Central memory CD8-positive, alpha-beta T cell (primary cell): Measurements from ENCODE around the gene TCF25.
"Not testable (repeated sequence)": the region's sequence is repeated elsewhere in the genome, so short reads cannot be mapped to it uniquely, and the experiment has no call there.

Experiments used
- ATAC-seq: fragments of 150-1000 bp; cut with Tn5 transposase; replicated peaks from 2 replicates; pipeline ENCODE4 v1.10.0; 2022; ENCODE audit warnings: mild to moderate bottlenecking, moderate FRiP score, moderate number of reproducible peaks; ENCODE audit not compliant: poor library complexity, severe bottlenecking; ENCODE audit errors: extremely low read depth
- DNase-seq, 2 donors: peaks; one replicate each; pipeline ENCODE4 v3.0.0; 2021; ENCODE audit warnings: low spot score in 2 of 2
- H3K27ac Mint-ChIP-seq: one replicate; pipeline ENCODE4 v1.8.0; 2022; ENCODE audit warnings: low read depth, mild to moderate bottlenecking, moderate library complexity, mixed read lengths
- H3K27me3 Mint-ChIP-seq: one replicate; pipeline ENCODE4 v1.8.0; 2022; ENCODE audit warnings: mixed read lengths
- H3K36me3 Mint-ChIP-seq: one replicate; pipeline ENCODE4 v1.8.0; 2022; ENCODE audit warnings: mild to moderate bottlenecking, moderate library complexity, mixed read lengths; ENCODE audit not compliant: insufficient read depth
- H3K4me1 Mint-ChIP-seq: one replicate; pipeline ENCODE4 v1.8.0; 2022; ENCODE audit warnings: mixed read lengths
- H3K4me3 Mint-ChIP-seq: one replicate; pipeline ENCODE4 v1.8.0; 2022; ENCODE audit warnings: mild to moderate bottlenecking, moderate library complexity, mixed read lengths
- H3K9me3 Mint-ChIP-seq: one replicate; pipeline ENCODE4 v1.8.0; 2022; ENCODE audit warnings: mixed read lengths

The TCF25 gene

DNA sequence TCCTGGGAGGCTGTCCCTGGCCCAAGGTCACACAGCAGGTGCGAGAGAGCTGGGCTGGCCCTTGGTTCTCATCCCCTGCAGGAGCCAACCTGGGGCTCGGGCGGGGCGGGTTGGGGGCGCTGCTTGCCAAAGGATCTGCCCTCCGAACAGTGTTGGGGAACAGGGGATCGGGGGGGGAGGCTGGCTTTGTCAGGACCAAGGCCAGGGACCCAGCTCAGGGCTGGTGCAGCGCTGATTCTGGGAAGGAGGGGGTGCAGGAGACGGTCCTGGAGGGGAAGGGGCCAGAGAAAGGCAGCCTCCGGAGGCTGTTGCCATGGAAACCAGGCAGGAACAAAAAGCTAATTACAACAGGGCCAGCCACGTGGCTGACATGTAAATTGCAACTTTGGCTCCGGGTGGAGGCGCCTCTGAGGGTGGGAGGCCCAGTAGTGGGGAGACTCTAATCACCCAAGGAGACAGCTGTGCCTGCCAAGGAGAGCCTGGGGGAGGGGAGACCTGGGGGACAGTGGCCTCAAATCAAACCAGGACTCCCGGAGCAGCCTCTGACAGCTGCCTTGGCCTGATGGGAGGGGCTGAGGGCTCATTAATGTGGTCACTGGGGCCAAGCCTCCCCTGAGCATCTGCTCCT, 51.0 kb downstream of the TCF25 start:
- Mint-ChIP-seq H3K27me3 (peaks cover 24% of the 10 kb centered on the region), H3K4me1 (peaks cover 8% of the 10 kb centered on the region), H3K36me3 (peaks cover 3% of the 10 kb centered on the region), H3K9me3 (no peaks in the 10 kb centered on the region), H3K4me3 (no peak overlapping the region), H3K27ac (no peak overlapping the region)
- ATAC-seq (no peak), DNase-seq (no peak)

DNA sequence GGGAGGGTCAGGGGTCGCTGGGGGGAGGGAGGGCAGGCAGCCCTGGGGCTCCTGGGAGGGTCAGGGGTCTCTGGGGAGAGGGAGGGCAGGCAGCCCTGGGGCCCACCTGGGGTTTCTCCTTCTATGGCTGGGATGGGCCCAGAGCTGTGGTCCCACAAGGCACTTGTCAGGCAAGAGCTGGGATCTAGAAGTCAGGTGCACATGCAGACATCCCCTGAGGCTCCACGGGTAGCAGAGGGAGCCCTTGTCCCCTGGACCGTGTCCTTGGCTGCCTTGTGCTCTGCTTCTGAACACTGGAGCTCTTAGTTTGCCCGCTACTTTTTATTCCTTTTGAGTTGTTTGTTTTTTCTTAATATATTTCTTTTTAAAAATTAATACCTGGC, 51.5 kb downstream of the TCF25 start:
- H3K4me1 Mint-ChIP-seq: peaks cover 3% of the 10 kb centered on the region
- no peak overlapping the region for H3K27ac Mint-ChIP-seq
- DNase-seq (no peak), ATAC-seq (no peak)
- H3K36me3 Mint-ChIP-seq: peaks cover 3% of the 10 kb centered on the region
- no peak overlapping the region for H3K4me3 Mint-ChIP-seq
- no peaks in the 10 kb centered on the region for H3K9me3 Mint-ChIP-seq
- peaks cover 24% of the 10 kb centered on the region for H3K27me3 Mint-ChIP-seq

DNA sequence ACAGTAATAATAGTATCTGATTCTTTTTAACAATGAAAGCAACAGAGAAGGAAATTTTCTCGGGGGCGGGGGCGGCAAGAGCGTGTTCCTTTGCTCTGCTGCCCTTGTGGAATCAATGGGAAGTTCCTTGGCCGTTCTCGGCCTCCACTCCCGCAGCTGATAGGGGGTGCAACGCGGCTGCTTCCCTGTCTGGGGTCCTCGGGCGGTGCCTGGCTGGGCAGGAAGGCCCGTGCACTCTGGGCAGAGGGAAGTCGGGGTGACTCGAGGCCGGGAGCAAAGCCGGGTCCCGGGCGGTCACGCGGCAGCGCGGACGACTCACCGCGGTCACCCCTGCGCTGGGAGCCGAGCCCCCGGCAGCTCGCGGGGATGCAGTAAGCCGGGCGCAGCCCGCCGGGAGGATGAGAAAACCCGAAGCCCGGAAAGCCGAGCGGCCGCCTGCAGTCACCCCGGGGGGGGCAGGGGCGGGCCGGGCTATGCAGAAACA, 52.2 kb downstream of the TCF25 start:
- no peak for DNase-seq
- peaks cover 5% of the 10 kb centered on the region for H3K36me3 Mint-ChIP-seq
- no peak overlapping the region for H3K27ac Mint-ChIP-seq
- peaks cover 23% of the 10 kb centered on the region for H3K27me3 Mint-ChIP-seq
- H3K4me3 Mint-ChIP-seq: peak overlapping the region; percentile 31
- no peaks in the 10 kb centered on the region for H3K9me3 Mint-ChIP-seq
- ATAC-seq: peak; percentile 16
- H3K4me1 Mint-ChIP-seq: no peaks in the 10 kb centered on the region

DNA sequence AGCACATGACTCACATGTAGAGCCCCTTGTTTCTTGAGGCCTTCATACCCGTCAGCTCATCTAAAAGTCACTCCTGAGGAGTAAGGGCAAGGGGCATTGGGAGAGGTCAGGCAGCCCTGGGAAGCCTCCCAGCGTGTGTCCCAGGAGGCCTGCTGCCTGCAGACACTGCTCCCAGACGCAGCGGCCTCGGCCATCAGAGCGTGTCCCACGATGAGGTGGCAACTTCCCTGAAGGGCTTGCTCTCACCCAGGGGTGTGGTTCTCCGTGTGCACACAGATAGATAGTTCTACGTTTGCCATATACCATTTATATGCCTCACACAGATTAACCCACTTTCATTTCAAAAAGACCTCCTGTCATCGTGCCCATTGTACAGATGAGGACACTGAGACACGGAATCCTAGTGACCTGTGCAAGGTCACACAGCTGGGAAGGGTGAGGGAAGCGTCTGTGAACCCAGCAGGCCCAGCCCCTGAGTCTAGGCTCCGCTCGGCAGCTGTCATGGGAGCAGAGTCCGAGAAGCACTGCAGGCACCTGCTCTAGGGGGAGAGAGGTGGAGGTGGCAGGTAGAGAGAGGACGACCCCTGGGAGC, 58.0 kb downstream of the TCF25 start:
- H3K9me3 Mint-ChIP-seq: no peaks in the 10 kb centered on the region
- peaks cover 24% of the 10 kb centered on the region for H3K27me3 Mint-ChIP-seq
- H3K4me1 Mint-ChIP-seq: no peaks in the 10 kb centered on the region
- DNase-seq: no peak
- ATAC-seq: no peak
- no peak overlapping the region for H3K27ac Mint-ChIP-seq
- no peak overlapping the region for H3K4me3 Mint-ChIP-seq
- H3K36me3 Mint-ChIP-seq: peaks cover 5% of the 10 kb centered on the region

DNA sequence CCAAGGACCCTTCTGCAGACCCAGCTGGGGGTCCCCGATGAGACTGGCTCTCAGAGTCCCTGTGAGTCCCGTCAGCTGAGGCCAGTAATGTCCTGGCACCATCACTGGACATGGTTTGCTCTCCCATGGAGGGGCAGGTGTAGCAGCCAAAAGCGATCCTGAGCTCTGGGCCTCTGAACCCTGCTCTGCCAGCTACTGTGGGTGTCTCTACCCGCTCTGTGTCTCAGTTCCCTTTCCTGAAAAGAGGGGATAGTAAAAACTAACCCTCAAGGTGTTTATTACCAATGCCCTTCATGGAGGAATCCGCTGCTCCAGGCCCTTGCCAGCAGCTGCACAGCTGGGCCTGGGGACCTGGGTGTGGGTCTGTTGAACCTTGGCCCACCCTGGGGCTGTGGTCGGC, 58.6 kb downstream of the TCF25 start:
- H3K4me3 Mint-ChIP-seq: no peak overlapping the region
- no peak for ATAC-seq

DNA sequence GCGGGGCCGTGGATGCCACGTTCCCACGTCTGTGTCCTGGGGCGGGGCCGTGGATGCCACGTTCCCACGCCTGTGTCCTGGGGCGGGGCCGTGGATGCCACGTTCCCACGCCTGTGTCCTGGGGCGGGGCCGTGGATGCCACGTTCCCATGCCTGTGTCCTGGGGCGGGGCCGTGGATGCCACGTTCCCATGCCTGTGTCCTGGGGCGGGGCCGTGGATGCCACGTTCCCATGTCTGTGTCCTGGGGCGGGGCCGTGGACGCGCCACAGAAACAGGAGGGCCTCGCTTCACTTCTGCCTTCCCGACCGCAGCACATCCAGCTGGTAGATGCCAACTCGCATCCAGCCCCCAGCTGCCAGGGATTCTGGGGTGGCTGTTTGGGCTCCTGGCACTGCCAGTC, 60.6 kb downstream of the TCF25 start:
- H3K9me3 Mint-ChIP-seq, H3K4me1 Mint-ChIP-seq, ATAC-seq, H3K4me3 Mint-ChIP-seq, H3K27ac Mint-ChIP-seq, H3K36me3 Mint-ChIP-seq, DNase-seq: not testable (repeated sequence)
- peaks cover 34% of the 10 kb centered on the region for H3K27me3 Mint-ChIP-seq

More for the DNA sequence above, 58.6 kb downstream of the TCF25 start:
- peaks cover 24% of the 10 kb centered on the region for H3K27me3 Mint-ChIP-seq
- no peak overlapping the region for H3K27ac Mint-ChIP-seq
- peaks cover 5% of the 10 kb centered on the region for H3K36me3 Mint-ChIP-seq
- no peak for DNase-seq
- no peaks in the 10 kb centered on the region for H3K9me3 Mint-ChIP-seq
- H3K4me1 Mint-ChIP-seq: no peaks in the 10 kb centered on the region

DNA sequence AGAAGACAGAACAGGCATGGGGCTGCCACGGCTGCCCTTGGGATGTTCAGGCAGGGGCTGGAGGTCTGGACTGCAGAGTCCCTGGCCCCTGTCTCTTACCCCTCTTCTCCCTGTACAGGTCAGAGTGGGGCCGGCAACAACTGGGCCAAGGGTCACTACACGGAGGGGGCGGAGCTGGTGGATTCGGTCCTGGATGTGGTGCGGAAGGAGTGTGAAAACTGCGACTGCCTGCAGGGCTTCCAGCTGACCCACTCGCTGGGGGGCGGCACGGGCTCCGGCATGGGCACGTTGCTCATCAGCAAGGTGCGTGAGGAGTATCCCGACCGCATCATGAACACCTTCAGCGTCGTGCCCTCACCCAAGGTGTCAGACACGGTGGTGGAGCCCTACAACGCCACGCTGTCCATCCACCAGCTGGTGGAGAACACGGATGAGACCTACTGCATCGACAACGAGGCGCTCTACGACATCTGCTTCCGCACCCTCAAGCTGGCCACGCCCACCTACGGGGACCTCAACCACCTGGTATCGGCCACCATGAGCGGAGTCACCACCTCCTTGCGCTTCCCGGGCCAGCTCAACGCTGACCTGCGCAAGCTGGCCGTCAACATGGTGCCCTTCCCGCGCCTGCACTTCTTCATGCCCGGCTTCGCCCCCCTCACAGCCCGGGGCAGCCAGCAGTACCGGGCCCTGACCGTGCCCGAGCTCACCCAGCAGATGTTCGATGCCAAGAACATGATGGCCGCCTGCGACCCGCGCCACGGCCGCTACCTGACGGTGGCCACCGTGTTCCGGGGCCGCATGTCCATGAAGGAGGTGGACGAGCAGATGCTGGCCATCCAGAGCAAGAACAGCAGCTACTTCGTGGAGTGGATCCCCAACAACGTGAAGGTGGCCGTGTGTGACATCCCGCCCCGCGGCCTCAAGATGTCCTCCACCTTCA, 61.5 kb downstream of the TCF25 start:
- peaks cover 34% of the 10 kb centered on the region for H3K27me3 Mint-ChIP-seq
- H3K4me3 Mint-ChIP-seq: no peak overlapping the region
- DNase-seq: no peak
- no peaks in the 10 kb centered on the region for H3K9me3 Mint-ChIP-seq
- peaks cover 2% of the 10 kb centered on the region for H3K36me3 Mint-ChIP-seq
- H3K4me1 Mint-ChIP-seq: no peaks in the 10 kb centered on the region
- no peak overlapping the region for H3K27ac Mint-ChIP-seq
- ATAC-seq: no peak

DNA sequence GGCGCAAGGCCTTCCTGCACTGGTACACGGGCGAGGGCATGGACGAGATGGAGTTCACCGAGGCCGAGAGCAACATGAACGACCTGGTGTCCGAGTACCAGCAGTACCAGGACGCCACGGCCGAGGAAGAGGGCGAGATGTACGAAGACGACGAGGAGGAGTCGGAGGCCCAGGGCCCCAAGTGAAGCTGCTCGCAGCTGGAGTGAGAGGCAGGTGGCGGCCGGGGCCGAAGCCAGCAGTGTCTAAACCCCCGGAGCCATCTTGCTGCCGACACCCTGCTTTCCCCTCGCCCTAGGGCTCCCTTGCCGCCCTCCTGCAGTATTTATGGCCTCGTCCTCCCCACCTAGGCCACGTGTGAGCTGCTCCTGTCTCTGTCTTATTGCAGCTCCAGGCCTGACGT, 62.2 kb downstream of the TCF25 start:
- not testable (repeated sequence) for H3K4me3 Mint-ChIP-seq, H3K27ac Mint-ChIP-seq, H3K9me3 Mint-ChIP-seq, H3K4me1 Mint-ChIP-seq, ATAC-seq, DNase-seq, H3K36me3 Mint-ChIP-seq
- H3K27me3 Mint-ChIP-seq: peaks cover 28% of the 10 kb centered on the region

DNA sequence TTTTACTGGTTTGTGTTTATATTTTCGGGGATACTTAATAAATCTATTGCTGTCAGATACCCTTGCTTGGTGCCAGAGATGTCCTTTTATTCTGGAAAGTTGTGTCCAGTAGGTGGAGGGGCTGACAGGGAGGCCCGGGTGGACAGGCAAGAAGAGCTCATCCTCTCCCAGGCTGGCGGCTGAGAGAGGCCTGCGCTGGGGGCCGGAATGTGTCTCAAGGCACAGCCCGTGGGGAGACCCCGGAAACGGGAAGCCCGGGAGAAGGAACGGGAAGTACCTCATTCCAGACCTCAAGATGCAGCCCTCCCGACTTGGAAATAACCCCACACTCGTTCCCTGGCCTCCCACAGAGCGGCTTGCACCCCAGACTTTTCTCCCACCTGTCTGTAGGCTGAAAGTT, 62.6 kb downstream of the TCF25 start:
- Mint-ChIP-seq H3K4me1 (no peaks in the 10 kb centered on the region), H3K9me3 (no peaks in the 10 kb centered on the region), H3K4me3 (no peak overlapping the region), H3K27ac (no peak overlapping the region), H3K27me3 (peaks cover 24% of the 10 kb centered on the region), H3K36me3 (no peaks in the 10 kb centered on the region)
- ATAC-seq: no peak
- DNase-seq: no peak

DNA sequence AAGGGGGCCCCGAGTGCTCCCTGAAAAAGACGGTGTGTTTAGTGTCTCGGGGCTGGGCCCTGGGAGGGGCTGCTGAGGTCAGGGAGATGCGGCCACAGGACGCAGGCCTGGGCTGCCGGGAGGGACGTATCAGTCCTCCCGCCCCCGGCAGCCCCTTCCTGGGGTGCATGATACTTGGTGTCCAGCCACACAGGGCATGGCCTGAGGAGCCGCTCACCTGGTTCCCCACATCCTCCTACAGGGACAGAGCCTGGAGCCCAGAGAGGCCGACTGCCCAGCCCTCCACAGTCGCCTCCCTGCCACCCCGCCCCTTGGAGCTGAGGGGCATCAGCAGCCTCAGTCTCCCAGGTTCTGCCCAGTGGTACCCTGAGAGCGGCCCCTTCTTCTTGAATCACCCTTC, 63.1 kb downstream of the TCF25 start:
- ATAC-seq: no peak
- H3K4me3 Mint-ChIP-seq: no peak overlapping the region
- H3K27ac Mint-ChIP-seq: no peak overlapping the region

DNA sequence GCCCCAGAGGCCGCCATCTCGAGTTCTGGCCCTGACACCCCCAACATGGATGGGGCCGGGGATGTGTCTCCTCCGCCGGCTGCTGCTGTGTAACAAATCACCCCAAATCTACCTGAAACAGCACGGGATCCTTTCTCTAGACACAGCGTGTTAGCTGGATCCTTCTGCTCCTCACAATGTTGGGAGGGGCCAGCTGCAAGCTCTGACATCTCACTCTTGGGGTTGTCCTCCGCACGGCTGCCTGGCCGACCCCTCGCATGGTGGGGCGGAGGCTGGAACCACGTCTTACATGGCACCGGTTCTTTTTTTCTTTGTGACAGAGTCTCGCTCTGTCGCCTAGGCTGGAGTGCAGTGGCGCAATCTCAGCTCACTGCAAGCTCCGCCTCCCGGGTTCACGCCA, 63.6 kb downstream of the TCF25 start:
- Mint-ChIP-seq H3K27ac (no peak overlapping the region), H3K27me3 (peaks cover 15% of the 10 kb centered on the region), H3K36me3 (no peaks in the 10 kb centered on the region), H3K9me3 (no peaks in the 10 kb centered on the region), H3K4me3 (no peak overlapping the region), H3K4me1 (no peaks in the 10 kb centered on the region)
- no peak for ATAC-seq
- no peak for DNase-seq

More for the DNA sequence above, 63.1 kb downstream of the TCF25 start:
- no peaks in the 10 kb centered on the region for H3K9me3 Mint-ChIP-seq
- H3K36me3 Mint-ChIP-seq: no peaks in the 10 kb centered on the region
- peaks cover 20% of the 10 kb centered on the region for H3K27me3 Mint-ChIP-seq
- no peaks in the 10 kb centered on the region for H3K4me1 Mint-ChIP-seq
- DNase-seq: no peak

GRCh38 chr16:89938175-89938885, 64.9 kb downstream of the TCF25 start:
- no peak overlapping the region for H3K27ac Mint-ChIP-seq
- H3K36me3 Mint-ChIP-seq: no peaks in the 10 kb centered on the region
- DNase-seq (no peak), ATAC-seq (no peak)
- peaks cover 15% of the 10 kb centered on the region for H3K27me3 Mint-ChIP-seq
- no peak overlapping the region for H3K4me3 Mint-ChIP-seq
- H3K9me3 Mint-ChIP-seq: no peaks in the 10 kb centered on the region
- H3K4me1 Mint-ChIP-seq: no peaks in the 10 kb centered on the region
